GM10847 (cell line): ENCODE results near the gene CCNA2.

Experiments used
- POLR2A ChIP-seq: IDR thresholded peaks from 2 replicates; pipeline ENCODE4 v1.6.1; 2011; ENCODE audit not compliant: insufficient read length; ENCODE audit errors: extremely low read depth

Gene CCNA2

DNA sequence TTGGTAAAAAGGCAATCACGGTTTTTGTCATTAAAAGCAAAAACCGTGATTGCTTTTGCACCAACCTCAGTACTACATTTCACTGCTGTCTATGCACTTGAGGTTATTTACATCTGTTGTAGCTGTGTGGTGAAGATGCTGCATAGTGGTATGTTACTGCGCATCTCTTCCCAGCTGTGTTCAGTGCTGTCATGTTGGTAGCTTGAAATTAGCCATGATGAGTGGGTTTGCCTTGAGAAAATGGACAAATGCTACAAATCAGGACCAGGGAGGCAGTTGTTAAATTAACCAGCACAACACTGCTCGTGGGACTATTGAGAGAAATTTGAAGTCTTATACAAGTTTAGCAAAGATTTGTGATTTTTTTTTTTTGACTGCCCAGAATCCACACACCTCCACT lies 56.5 kb downstream of the CCNA2 start:
- TF ChIP-seq POLR2A = no peak
